Fibroblast of lung (primary cell): ENCODE results near the gene SMG6. TPM values are rescaled to one million over a fixed set of nuclear protein-coding genes. Genes with fewer than 3 reads are reported as not detected.
A peak's percentile ranks its signal among the peaks of the same experiment; 100 is the strongest.

ENCODE experiments used
- DNase-seq, 2 donors: peaks; one replicate each; pipeline versions ENCODE4 v3.0.0 to v3.0.0-alpha.2; 2010; ENCODE audit warnings: low read depth in 2 of 2
- H2AFZ ChIP-seq: 2 replicates; pipeline ENCODE4 v1.5.1; 2012; ENCODE audit warnings: low read length, control low read depth, inconsistent platforms
- H3K27ac ChIP-seq: 2 replicates; pipeline ENCODE4 v1.5.1; 2011; ENCODE audit warnings: low read length, control low read depth; ENCODE audit not compliant: insufficient read depth
- H3K27me3 ChIP-seq: 2 replicates; pipeline ENCODE4 v1.5.1; 2011; ENCODE audit warnings: mild to moderate bottlenecking, low read length; ENCODE audit not compliant: control insufficient read depth, insufficient read depth
- H3K36me3 ChIP-seq: 2 replicates; pipeline ENCODE4 v1.5.1; 2011; ENCODE audit warnings: low read length; ENCODE audit not compliant: control insufficient read depth, insufficient read depth
- H3K4me1 ChIP-seq: 2 replicates; pipeline ENCODE4 v1.5.1; 2011; ENCODE audit warnings: low read length; ENCODE audit not compliant: control insufficient read depth, insufficient read depth; ENCODE audit errors: extremely low read depth
- H3K4me2 ChIP-seq: 2 replicates; pipeline ENCODE4 v1.5.1; 2011; ENCODE audit warnings: low read length, control low read depth; ENCODE audit not compliant: insufficient read depth; ENCODE audit errors: extremely low read depth
- H3K4me3 ChIP-seq, 4 experiments: fragments of 200-600 bp in 1 of 4; sonication (generic) in 1 of 4; replicated peaks in 1 of 4; 2 replicates each; pipeline ENCODE4 v1.5.1; 2011 to 2016; ENCODE audit warnings: low read length in 4 of 4, low read depth in 3 of 4, mild to moderate bottlenecking in 3 of 4, control low read depth in 2 of 4, inconsistent platforms in 1 of 4, mixed read lengths in 1 of 4; ENCODE audit not compliant: insufficient read depth in 1 of 4; ENCODE audit errors: control extremely low read depth in 1 of 4
- H3K79me2 ChIP-seq: 2 replicates; pipeline ENCODE4 v1.5.1; 2012; ENCODE audit warnings: mild to moderate bottlenecking, low read length, inconsistent platforms; ENCODE audit not compliant: control insufficient read depth, insufficient read depth
- H3K9ac ChIP-seq: 2 replicates; pipeline ENCODE4 v1.5.1; 2011; ENCODE audit warnings: mild to moderate bottlenecking, low read length, control low read depth; ENCODE audit not compliant: insufficient read depth
- H3K9me3 ChIP-seq: 2 replicates; pipeline ENCODE4 v1.5.1; 2012; ENCODE audit warnings: low read depth, low read length; ENCODE audit not compliant: control insufficient read depth, insufficient read depth
- H4K20me1 ChIP-seq: 2 replicates; pipeline ENCODE4 v1.5.1; 2011; ENCODE audit warnings: low read length; ENCODE audit not compliant: control insufficient read depth, insufficient read depth; ENCODE audit errors: extremely low read depth
- CTCF ChIP-seq, 2 donors: IDR thresholded peaks in 1 of 2; conservative IDR thresholded peaks in 1 of 2; 1 replicate in 1 of 2; 2 replicates in 1 of 2; pipeline ENCODE4 v1.5.1; 2011 to 2012; ENCODE audit warnings: low read length in 2 of 2, control low read depth in 1 of 2, inconsistent platforms in 1 of 2, low read depth in 1 of 2, mild to moderate bottlenecking in 1 of 2
- EZH2 ChIP-seq: IDR thresholded peaks from 2 replicates; pipeline ENCODE4 v1.5.1; 2012; ENCODE audit warnings: low read length, control low read depth, mild to moderate bottlenecking; ENCODE audit errors: missing control alignments
- polyA plus RNA-seq, 2 donors: library from polyadenylated mRNA; depleted of rRNA in 1 of 2; stranded (reverse) in 1 of 2; unstranded in 1 of 2; fragments of >200 nt; gene quantifications; 2 replicates each; pipeline ENCODE4 v1.2.1, GENCODE V29; 2011 to 2012; ENCODE audit warnings: missing spikeins in 1 of 2
- total RNA-seq: library from RNA; depleted of rRNA; stranded (reverse); fragments of >200 nt; gene quantifications from 2 replicates; pipeline ENCODE4 v1.2.1, GENCODE V29; 2014

Gene SMG6
- total and polyA plus RNA-seq, 2 donors (not counting 1 experiment from before 2014, with no cell fraction given) = 14.7 to 29.9 TPM

GRCh38 chr17:2124391-2124790 is 179.2 kb downstream of the SMG6 start:
- H3K9me3 ChIP-seq = no peaks in the 10 kb centered on the region
- no peak for TF ChIP-seq CTCF (conservative IDR thresholded peaks at IDR 0.05 in 1 of 2, IDR thresholded peaks at IDR 0.05 in 1 of 2; ENCODE audit: low read depth in 1 of 2, low read length in 2 of 2)
- TF ChIP-seq EZH2 = no peak
- no peaks in the 10 kb centered on the region for H3K27me3 ChIP-seq
- H3K4me2 ChIP-seq = no peak overlapping the region
- no peaks in the 10 kb centered on the region for H3K79me2 ChIP-seq
- no peak overlapping the region for H2AFZ ChIP-seq
- no peaks in the 10 kb centered on the region for H4K20me1 ChIP-seq
- DNase-seq = peak in 1 of 2 donors; percentile 29
- H3K4me1 ChIP-seq = peaks cover 12% of the 10 kb centered on the region
- no peak overlapping the region for H3K27ac ChIP-seq
- H3K9ac ChIP-seq = no peak overlapping the region
- H3K36me3 ChIP-seq = no peaks in the 10 kb centered on the region
- no peak overlapping the region for H3K4me3 ChIP-seq

DNA sequence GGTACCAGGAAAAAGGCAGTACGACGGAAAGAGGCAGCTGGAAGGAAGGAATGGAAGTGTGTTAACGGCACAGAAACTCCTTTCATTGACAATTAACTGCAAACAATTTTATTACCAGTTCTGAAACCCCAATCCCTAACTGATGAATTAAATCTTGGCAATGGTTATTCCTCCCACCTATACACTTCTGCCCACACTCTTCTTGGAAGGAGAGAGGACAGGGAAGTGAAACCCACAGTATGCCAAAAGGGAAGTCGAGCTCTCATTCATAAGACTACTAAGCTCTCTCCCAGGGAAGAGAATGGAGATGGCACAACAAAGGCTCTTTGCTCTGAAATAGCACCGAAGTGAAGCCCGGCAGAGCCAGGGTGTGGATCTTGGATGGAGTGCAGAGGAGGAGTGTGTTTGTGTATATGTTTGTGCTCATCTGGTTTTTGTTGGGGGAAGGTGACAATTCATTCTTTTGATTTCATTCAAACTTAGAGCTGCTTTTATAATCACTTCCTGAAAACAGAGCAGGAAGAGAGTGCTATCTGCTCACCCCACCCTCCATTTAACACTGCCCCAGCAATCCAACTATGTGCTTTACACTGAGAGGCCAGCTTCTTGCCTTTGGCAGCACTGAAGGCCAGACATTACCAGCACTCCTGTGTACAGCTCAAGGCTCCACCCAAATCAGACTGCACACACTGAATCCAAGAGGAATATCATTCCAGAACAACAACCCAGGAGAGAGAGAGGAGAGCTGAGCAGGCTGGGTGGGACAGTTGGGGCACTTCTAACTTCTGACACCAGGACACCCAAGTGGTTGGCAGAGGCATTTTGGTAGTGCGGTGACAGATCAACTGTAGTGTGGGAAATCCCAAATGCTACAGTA is 180.0 kb downstream of the SMG6 start:
- no peak overlapping the region for H2AFZ ChIP-seq
- no peak for TF ChIP-seq EZH2
- TF ChIP-seq CTCF (conservative IDR thresholded peaks at IDR 0.05 in 1 of 2, IDR thresholded peaks at IDR 0.05 in 1 of 2; ENCODE audit: low read depth in 1 of 2, low read length in 2 of 2) = no peak
- peaks cover 12% of the 10 kb centered on the region for H3K4me1 ChIP-seq
- no peaks in the 10 kb centered on the region for H3K79me2 ChIP-seq
- H3K9me3 ChIP-seq = no peaks in the 10 kb centered on the region
- no peaks in the 10 kb centered on the region for H3K36me3 ChIP-seq
- H3K27ac ChIP-seq = peak overlapping the region; percentile 60
- H3K4me3 ChIP-seq = no peak overlapping the region
- peak in 1 of 2 donors; percentile 65 for DNase-seq
- no peaks in the 10 kb centered on the region for H3K27me3 ChIP-seq
- H4K20me1 ChIP-seq = no peaks in the 10 kb centered on the region
- H3K4me2 ChIP-seq = peak overlapping the region; percentile 47
- no peak overlapping the region for H3K9ac ChIP-seq

- peak; percentile 86 to 91 for DNase-seq
- Histone ChIP-seq H3K79me2 (no peaks in the 10 kb centered on the region), H2AFZ (no peak overlapping the region), H3K4me3 (no peak overlapping the region), H3K36me3 (no peaks in the 10 kb centered on the region), H3K9me3 (no peaks in the 10 kb centered on the region), H3K4me1 (peaks cover 12% of the 10 kb centered on the region), H3K9ac (no peak overlapping the region), H3K27me3 (no peaks in the 10 kb centered on the region), H4K20me1 (no peaks in the 10 kb centered on the region), H3K4me2 (peak overlapping the region; percentile 49), H3K27ac (peak overlapping the region; percentile 60)
- TF ChIP-seq CTCF (conservative IDR thresholded peaks at IDR 0.05 in 1 of 2, IDR thresholded peaks at IDR 0.05 in 1 of 2; ENCODE audit: low read depth in 1 of 2, low read length in 2 of 2) = peak; percentile 20 to 31
- TF ChIP-seq EZH2 = no peak
Observed at GRCh38 chr17:2122641-2123302, 180.8 kb downstream of the SMG6 start.
